GM13977 (cell line): ENCODE results near the gene C1QL4.
A peak's percentile ranks its signal among the peaks of the same experiment; 100 is the strongest.

Experiments used
- DNase-seq: peaks from one replicate; pipeline ENCODE4 v3.0.0; 2012; ENCODE audit warnings: low spot score
- in situ Hi-C: fragments of 300-500 bp; cut with MboI; formaldehyde crosslinking; loops from one replicate; pipeline ENCODE4 v1.12.0; 2022; ENCODE audit warnings: low sequenced_read_pairs, low pct_unique_long_range_greater_than_20kb, mixed read lengths, inconsistent platforms; ENCODE audit not compliant: unreplicated experiment
- TF ChIP-seq, protein P1 (sequence below): IDR thresholded peaks from 2 replicates; pipeline ENCODE4 v1.5.1; 2012; ENCODE audit warnings: mild to moderate bottlenecking, control low read depth; ENCODE audit not compliant: insufficient read depth; ENCODE audit errors: extremely low read depth, missing control alignments

The C1QL4 gene

GRCh38 chr12:49297695-49298060 lies 39.3 kb downstream of the C1QL4 start:
- in situ Hi-C loops = no loop called here
- no peak for DNase-seq
- TF ChIP-seq, protein P1, sequence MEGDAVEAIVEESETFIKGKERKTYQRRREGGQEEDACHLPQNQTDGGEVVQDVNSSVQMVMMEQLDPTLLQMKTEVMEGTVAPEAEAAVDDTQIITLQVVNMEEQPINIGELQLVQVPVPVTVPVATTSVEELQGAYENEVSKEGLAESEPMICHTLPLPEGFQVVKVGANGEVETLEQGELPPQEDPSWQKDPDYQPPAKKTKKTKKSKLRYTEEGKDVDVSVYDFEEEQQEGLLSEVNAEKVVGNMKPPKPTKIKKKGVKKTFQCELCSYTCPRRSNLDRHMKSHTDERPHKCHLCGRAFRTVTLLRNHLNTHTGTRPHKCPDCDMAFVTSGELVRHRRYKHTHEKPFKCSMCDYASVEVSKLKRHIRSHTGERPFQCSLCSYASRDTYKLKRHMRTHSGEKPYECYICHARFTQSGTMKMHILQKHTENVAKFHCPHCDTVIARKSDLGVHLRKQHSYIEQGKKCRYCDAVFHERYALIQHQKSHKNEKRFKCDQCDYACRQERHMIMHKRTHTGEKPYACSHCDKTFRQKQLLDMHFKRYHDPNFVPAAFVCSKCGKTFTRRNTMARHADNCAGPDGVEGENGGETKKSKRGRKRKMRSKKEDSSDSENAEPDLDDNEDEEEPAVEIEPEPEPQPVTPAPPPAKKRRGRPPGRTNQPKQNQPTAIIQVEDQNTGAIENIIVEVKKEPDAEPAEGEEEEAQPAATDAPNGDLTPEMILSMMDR = no peak

DNA sequence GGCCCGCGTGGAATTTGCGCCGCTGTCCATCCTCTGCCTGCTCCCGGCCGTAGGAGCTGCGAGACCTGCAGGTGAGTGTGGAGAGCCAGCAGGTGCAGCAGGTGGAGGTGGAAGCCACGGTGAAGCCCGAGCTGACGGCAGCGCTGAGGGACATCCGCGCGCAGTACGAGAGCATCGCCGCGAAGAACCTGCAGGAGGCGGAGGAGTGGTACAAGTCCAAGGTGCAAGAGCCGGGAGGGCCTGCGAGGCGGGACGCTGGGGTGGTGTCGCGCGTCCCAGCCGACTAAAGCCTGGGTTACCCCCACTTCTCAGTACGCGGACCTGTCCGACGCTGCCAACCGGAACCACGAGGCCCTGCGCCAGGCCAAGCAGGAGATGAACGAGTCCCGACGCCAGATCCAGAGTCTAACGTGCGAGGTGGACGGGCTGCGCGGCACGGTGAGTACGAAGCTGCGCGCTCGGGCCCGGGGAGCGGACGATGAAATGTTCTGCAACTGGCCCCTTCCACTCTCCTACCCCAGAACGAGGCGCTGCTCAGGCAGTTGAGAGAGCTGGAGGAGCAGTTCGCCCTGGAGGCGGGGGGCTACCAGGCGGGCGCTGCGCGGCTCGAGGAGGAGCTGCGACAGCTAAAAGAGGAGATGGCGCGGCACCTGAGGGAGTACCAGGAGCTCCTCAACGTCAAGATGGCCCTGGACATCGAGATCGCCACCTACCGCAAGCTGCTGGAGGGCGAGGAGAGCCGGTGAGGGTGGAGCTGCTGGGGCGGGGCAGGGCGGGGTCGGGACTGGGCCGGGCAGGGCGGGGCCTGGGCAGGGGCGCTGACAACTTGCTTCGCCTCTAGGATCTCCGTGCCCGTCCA lies 39.9 kb downstream of the C1QL4 start:
- peak; percentile 75 for DNase-seq
- TF ChIP-seq, protein P1 = peak; percentile 15
- in situ Hi-C loops = no loop called here

DNA sequence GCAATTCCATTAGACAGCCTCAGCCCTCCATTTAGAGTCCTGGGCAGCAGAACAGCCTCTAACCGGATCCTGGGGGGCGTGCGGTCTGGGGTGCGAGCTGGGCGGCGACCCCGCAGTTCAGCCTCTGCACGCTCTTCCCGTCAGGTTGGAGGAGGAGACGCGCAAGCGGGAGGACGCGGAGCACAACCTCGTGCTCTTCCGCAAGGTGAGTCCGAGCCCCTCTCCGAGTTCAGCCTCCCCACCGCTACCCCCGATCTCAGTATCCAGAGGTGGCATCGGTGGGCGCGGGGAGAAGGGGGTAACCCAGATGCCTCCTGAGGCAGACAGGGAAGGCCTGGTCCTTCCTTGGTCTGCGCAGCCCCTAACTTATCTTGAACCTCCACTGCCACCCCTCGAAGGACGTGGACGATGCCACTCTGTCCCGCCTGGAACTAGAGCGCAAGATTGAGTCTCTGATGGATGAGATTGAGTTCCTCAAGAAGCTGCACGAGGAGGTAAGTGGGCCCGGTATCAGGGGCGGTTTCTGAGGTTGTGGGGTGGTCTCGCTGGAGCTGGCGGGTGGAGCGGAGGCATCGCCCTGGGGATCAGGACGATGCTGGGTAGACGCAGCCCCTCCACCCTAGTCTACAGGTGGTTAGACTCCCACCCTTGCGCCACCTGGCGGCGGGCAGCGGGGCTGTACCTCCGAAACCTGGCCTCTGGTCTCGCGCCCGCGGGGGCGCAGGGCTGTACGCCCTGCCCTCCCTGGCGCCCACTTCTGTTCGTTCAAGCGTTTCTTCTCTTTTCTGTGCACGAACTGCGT lies 40.8 kb downstream of the C1QL4 start:
- in situ Hi-C loops = no loop called here
- DNase-seq = peak; percentile 92
- TF ChIP-seq, protein P1 = peak; percentile 85

- DNase-seq = no peak
- TF ChIP-seq, protein P1 = no peak
- in situ Hi-C loops = no loop called here
Observed at GRCh38 chr12:49295082-49295936, 41.7 kb downstream of the C1QL4 start, which contains the start of gene PRPH. Gene PRPH (plus strand): TSS chr12:49295147. CDS start chr12:49295201, 54 bp downstream.

DNA sequence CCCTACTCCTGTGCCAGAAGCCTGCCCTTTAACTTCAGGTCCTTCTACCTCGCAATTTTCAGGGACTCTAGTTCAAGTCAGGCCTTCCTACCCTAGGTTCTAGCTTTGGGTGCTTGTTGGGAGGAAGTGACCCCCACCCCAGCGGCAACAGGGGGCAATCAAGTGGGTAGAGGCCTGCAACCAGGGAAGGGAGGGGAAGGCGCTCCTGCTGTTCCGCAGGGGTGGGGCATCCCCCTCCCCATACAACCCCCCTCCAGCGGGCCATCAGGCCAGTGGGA lies 42.2 kb downstream of the C1QL4 start:
- in situ Hi-C loops = no loop called here
- TF ChIP-seq, protein P1 = no peak
- no peak for DNase-seq

GRCh38 chr12:49294086-49294803 lies 42.7 kb downstream of the C1QL4 start:
- DNase-seq = peak; percentile 9
- in situ Hi-C loops = no loop called here
- TF ChIP-seq, protein P1 = no peak
